A204.1 (cell line): ENCODE measurements around the gene PPOX.

Source experiments
- FAIRE-seq: peaks from 2 replicates; lab custom pipeline; 2012; peaks lifted over from hg19 to GRCh38; lab: Jason Lieb, UNC

The PPOX gene

GRCh38 chr1:161198194-161198896 is 32.1 kb downstream of the PPOX start:
- FAIRE-seq: no peak

GRCh38 chr1:161198897-161199431 is 32.7 kb downstream of the PPOX start, which contains the start of gene ADAMTS4:
Gene ADAMTS4 (minus strand): TSS chr1:161199054. CDS start chr1:161198627, 427 bp downstream.
- no peak for FAIRE-seq

- no peak for FAIRE-seq
These were observed 33.4 kb downstream of the PPOX start for GRCh38 chr1:161199506-161200139.

GRCh38 chr1:161200421-161200991 is 34.3 kb downstream of the PPOX start:
- FAIRE-seq: no peak

GRCh38 chr1:161200992-161201835 is 35.0 kb downstream of the PPOX start:
- no peak for FAIRE-seq

- FAIRE-seq: peak; percentile 97
These were observed 35.8 kb downstream of the PPOX start, which contains the start of gene NDUFS2 for GRCh38 chr1:161201836-161202712. Gene NDUFS2 (plus strand): TSS chr1:161202367. CDS start chr1:161202386, 19 bp downstream.

GRCh38 chr1:161206411-161207140 is 40.4 kb downstream of the PPOX start:
- FAIRE-seq: no peak

GRCh38 chr1:161207173-161207572 is 40.9 kb downstream of the PPOX start:
- no peak for FAIRE-seq

- no peak for FAIRE-seq
These were observed 43.7 kb downstream of the PPOX start for GRCh38 chr1:161209790-161210409.

- FAIRE-seq: no peak
These were observed 48.1 kb downstream of the PPOX start for GRCh38 chr1:161214369-161214768.

GRCh38 chr1:161215076-161215475 is 48.9 kb downstream of the PPOX start, which contains the start of gene FCER1G:
Gene FCER1G (plus strand): TSS chr1:161215295. CDS start chr1:161215322, 27 bp downstream.
- FAIRE-seq: no peak

GRCh38 chr1:161216945-161217712 is 50.9 kb downstream of the PPOX start:
- FAIRE-seq: no peak

GRCh38 chr1:161217831-161218230 is 51.6 kb downstream of the PPOX start:
- no peak for FAIRE-seq

GRCh38 chr1:161218301-161219077 is 52.3 kb downstream of the PPOX start:
- FAIRE-seq: no peak

- no peak for FAIRE-seq
These were observed 53.1 kb downstream of the PPOX start for GRCh38 chr1:161219078-161219892.

GRCh38 chr1:161220002-161220401 is 53.8 kb downstream of the PPOX start:
- no peak for FAIRE-seq
